GM23338 (cell line): ENCODE results near the gene NINJ2. TPM values are rescaled to one million over a fixed set of nuclear protein-coding genes. Genes with fewer than 3 reads are reported as not detected.

Experiments
- ATAC-seq: fragments of 200-7000 bp; cut with Tn5 transposase; 3 replicates; pipeline ENCODE4 v1.9.1; 2020
- DNase-seq: peaks from one replicate; pipeline ENCODE4 v3.0.0-alpha.2; 2015; ENCODE audit warnings: low spot score
- H2AFZ ChIP-seq: fragments of 200-600 bp; sonication (generic); 2 replicates; pipeline ENCODE4 v1.8.0; 2016; ENCODE audit warnings: antibody characterized with exemption, mild to moderate bottlenecking, moderate library complexity
- H3F3A ChIP-seq: fragments of 200-600 bp; sonication (generic); replicated peaks from 2 replicates; pipeline ENCODE4 v1.8.0; 2017; ENCODE audit warnings: antibody characterized with exemption, mixed run types, low read depth
- H3K27ac ChIP-seq: fragments of 200-600 bp; sonication (generic); 2 replicates; pipeline ENCODE4 v1.6.1; 2016; ENCODE audit warnings: low read depth
- H3K27me3 ChIP-seq: fragments of 200-600 bp; sonication (generic); 2 replicates; pipeline ENCODE4 v1.8.0; 2016; ENCODE audit warnings: mild to moderate bottlenecking, mixed run types, moderate library complexity; ENCODE audit not compliant: insufficient read depth
- H3K36me3 ChIP-seq: fragments of 200-600 bp; sonication (generic); 2 replicates; pipeline ENCODE4 v1.8.0; 2016; ENCODE audit warnings: mild to moderate bottlenecking; ENCODE audit not compliant: insufficient read depth
- H3K4me1 ChIP-seq: fragments of 200-600 bp; sonication (generic); 2 replicates; pipeline ENCODE4 v1.8.0; 2016; ENCODE audit warnings: mild to moderate bottlenecking, moderate library complexity; ENCODE audit not compliant: insufficient read depth
- H3K4me2 ChIP-seq: fragments of 200-600 bp; sonication (generic); 2 replicates; pipeline ENCODE4 v1.7.1; 2017; ENCODE audit warnings: mixed run types
- H3K4me3 ChIP-seq: fragments of 200-600 bp; sonication (generic); 2 replicates; pipeline ENCODE4 v1.6.1; 2016; ENCODE audit warnings: mixed run types
- H3K79me2 ChIP-seq: fragments of 200-600 bp; sonication (generic); replicated peaks from 2 replicates; pipeline ENCODE4 v1.8.0; 2017; ENCODE audit warnings: mild to moderate bottlenecking; ENCODE audit not compliant: insufficient read depth
- H3K9me2 ChIP-seq: fragments of 200-600 bp; sonication (generic); 2 replicates; pipeline ENCODE4 v1.8.0; 2017; ENCODE audit not compliant: insufficient read depth
- H4K20me1 ChIP-seq: fragments of 200-600 bp; sonication (generic); replicated peaks from 2 replicates; pipeline ENCODE4 v1.8.0; 2017; ENCODE audit warnings: mild to moderate bottlenecking; ENCODE audit not compliant: insufficient read depth
- H3K27ac Mint-ChIP-seq: 2 replicates; pipeline ENCODE4 v1.8.0; 2020; ENCODE audit warnings: inconsistent platforms, mild to moderate bottlenecking, moderate library complexity, mixed read lengths
- H3K27me3 Mint-ChIP-seq: 3 replicates; pipeline ENCODE4 v1.8.0; 2022; ENCODE audit warnings: low read depth, mild to moderate bottlenecking, moderate library complexity, mixed read lengths, inconsistent platforms; ENCODE audit not compliant: insufficient read depth, poor library complexity
- H3K36me3 Mint-ChIP-seq: 3 replicates; pipeline ENCODE4 v1.8.0; 2021; ENCODE audit warnings: low read depth, mild to moderate bottlenecking, inconsistent platforms, moderate library complexity, mixed read lengths
- H3K4me1 Mint-ChIP-seq: 3 replicates; pipeline ENCODE4 v1.8.0; 2020; ENCODE audit warnings: mild to moderate bottlenecking, inconsistent platforms, mixed read lengths
- H3K4me3 Mint-ChIP-seq: 3 replicates; pipeline ENCODE4 v1.8.0; 2021; ENCODE audit warnings: moderate library complexity, mild to moderate bottlenecking, inconsistent platforms, mixed read lengths
- H3K9me3 Mint-ChIP-seq: 3 replicates; pipeline ENCODE4 v1.8.0; 2020; ENCODE audit warnings: moderate library complexity, mild to moderate bottlenecking, inconsistent platforms, mixed read lengths
- CTCF ChIP-seq, 2 experiments: fragments of 200-600 bp in 1 of 2; sonication (generic) in 1 of 2; conservative IDR thresholded peaks; 2 replicates each; pipeline versions ENCODE4 v1.5.1 to v1.6.1; 2016 to 2017; ENCODE audit warnings: antibody characterized with exemption in 2 of 2, low read depth in 2 of 2, mild to moderate bottlenecking in 2 of 2, moderate library complexity in 1 of 2
- EZH2 ChIP-seq: fragments of 200-600 bp; sonication (generic); IDR thresholded peaks from one replicate; pipeline ENCODE4 v1.8.0; 2017; ENCODE audit warnings: antibody characterized with exemption, mild to moderate bottlenecking, low read depth; ENCODE audit not compliant: unreplicated experiment
- REST ChIP-seq: IDR thresholded peaks from one replicate; pipeline ENCODE4 v1.6.1; 2018; ENCODE audit warnings: antibody characterized with exemption; ENCODE audit not compliant: unreplicated experiment
- STAT1 ChIP-seq: IDR thresholded peaks from one replicate; pipeline ENCODE4 v1.6.1; 2016; ENCODE audit warnings: antibody characterized with exemption; ENCODE audit not compliant: unreplicated experiment
- ZNF462 ChIP-seq: fragments of 250-450 bp; sonication (Bioruptor Pico); IDR thresholded peaks from 2 replicates; pipeline ENCODE4 v1.5.0; 2020; ENCODE audit warnings: mild to moderate bottlenecking, moderate library complexity
- polyA plus RNA-seq: library from polyadenylated mRNA; unstranded; fragments of >200 nt; fragmentation: Nextera tagmentation; extraction: Ambion mirVana; gene quantifications from 2 replicates; pipeline ENCODE4 v1.2.1, GENCODE V29; 2016
- total RNA-seq: library from RNA; depleted of rRNA; stranded (reverse); fragments of >200 nt; shearing (Covaris generic); gene quantifications from 2 replicates; pipeline ENCODE4 v1.2.3, GENCODE V29; 2014

The NINJ2 gene
- total and polyA plus RNA-seq, 2 experiments from 2014 or later = 0.94 to 2.6 TPM

- TF ChIP-seq ZNF462 (CRISPR knock-in tag) (no peak), STAT1 (no peak), CTCF (conservative IDR thresholded peaks at IDR 0.05; ENCODE audit: low read depth in 2 of 2) (no peak)
Observed at GRCh38 chr12:568486-568885, 94.8 kb downstream of the NINJ2 start (continued).

- Histone ChIP-seq H4K20me1 (no peaks in the 10 kb centered on the region), H3K9me2 (no peaks in the 10 kb centered on the region)
- no peak for ATAC-seq
- TF ChIP-seq EZH2 (no peak), STAT1 (no peak), REST (no peak)
Observed at GRCh38 chr12:565589-566105, 97.6 kb downstream of the NINJ2 start.

More at GRCh38 chr12:565589-566105, 97.6 kb downstream of the NINJ2 start:
- peaks cover 18% of the 10 kb centered on the region for H3K27me3 Mint-ChIP-seq
- H3K9me3 Mint-ChIP-seq = no peaks in the 10 kb centered on the region
- Histone ChIP-seq H3K4me2 (no peak overlapping the region), H3K27me3 (no peaks in the 10 kb centered on the region), H3K4me1 (peaks cover 3% of the 10 kb centered on the region; the same call in 1 of the 2 replicates), H3F3A (0 out of 2 replicates have a peak, but pooled peaks cover 1% of the 10 kb centered on the region), H3K27ac (no peak overlapping the region), H3K36me3 (no peaks in the 10 kb centered on the region), H2AFZ (no peak overlapping the region), H3K4me3 (no peak overlapping the region), H3K79me2 (no peaks in the 10 kb centered on the region)
- no peaks in the 10 kb centered on the region; the same call in 2 of the 3 replicates for H3K36me3 Mint-ChIP-seq
- H3K27ac Mint-ChIP-seq = no peak overlapping the region; the same call in 1 of the 2 replicates
- peaks cover 3% of the 10 kb centered on the region for H3K4me1 Mint-ChIP-seq
- H3K4me3 Mint-ChIP-seq = no peak overlapping the region
- no peak for DNase-seq
